Thyroid gland (tissue), 4 donors: ENCODE data around the gene SVEP1.

Source experiments
- CTCF ChIP-seq, 6 experiments: fragments of 200-600 bp in 3 of 6; fragments of 450-650 bp in 3 of 6; sonication (generic) in 3 of 6; IDR thresholded peaks; one replicate each; pipeline ENCODE4 v1.5.1; 2016 to 2019; ENCODE audit warnings: antibody characterized with exemption in 6 of 6, mild to moderate bottlenecking in 2 of 6, inconsistent platforms in 1 of 6, moderate library complexity in 1 of 6
- POLR2A ChIP-seq, 2 donors: fragments of 450-650 bp; IDR thresholded peaks; one replicate each; pipeline ENCODE4 v1.6.1; 2017; ENCODE audit warnings: antibody characterized with exemption in 2 of 2, mild to moderate bottlenecking in 2 of 2, moderate library complexity in 1 of 2

- TF ChIP-seq POLR2A (IDR thresholded peaks at IDR 0.05): no peak
- TF ChIP-seq CTCF (IDR thresholded peaks at IDR 0.05): no peak
Measured at GRCh38 chr9:110328763-110329162, 250.8 kb downstream of the SVEP1 start.
